ENCODE data around the gene LRRC43.

The LRRC43 gene, protein sequence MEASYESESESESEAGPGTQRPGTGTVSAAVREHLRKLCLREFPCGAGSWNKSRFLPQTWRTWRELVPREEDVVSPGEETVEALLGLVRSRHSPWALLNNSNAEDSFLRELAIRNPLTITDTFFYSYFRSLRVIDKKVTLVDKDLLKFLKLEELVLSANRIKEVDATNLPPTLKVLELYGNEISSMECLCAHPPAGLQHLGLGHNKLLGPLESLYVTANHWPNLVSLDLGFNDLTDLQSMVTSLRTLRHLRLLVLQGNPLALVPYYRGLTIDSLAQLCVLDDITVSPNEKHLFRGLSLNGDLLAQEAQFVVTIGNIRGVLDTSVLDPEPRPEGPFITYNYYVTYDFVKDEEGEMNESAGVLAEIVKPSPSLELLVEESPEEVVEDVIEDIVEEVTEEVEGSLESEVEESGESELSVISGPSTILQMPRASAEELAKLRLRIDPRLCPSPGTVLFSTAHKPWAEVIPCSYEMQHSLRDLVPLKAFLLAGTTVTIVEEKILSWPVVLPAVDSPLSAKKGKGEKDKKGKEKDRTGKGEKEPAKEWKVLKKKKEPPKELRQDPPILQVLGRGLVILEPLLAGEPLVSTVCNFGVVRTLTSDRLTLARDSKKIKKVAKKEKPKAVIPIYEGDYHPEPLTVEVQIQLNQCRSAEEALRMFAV

DNA sequence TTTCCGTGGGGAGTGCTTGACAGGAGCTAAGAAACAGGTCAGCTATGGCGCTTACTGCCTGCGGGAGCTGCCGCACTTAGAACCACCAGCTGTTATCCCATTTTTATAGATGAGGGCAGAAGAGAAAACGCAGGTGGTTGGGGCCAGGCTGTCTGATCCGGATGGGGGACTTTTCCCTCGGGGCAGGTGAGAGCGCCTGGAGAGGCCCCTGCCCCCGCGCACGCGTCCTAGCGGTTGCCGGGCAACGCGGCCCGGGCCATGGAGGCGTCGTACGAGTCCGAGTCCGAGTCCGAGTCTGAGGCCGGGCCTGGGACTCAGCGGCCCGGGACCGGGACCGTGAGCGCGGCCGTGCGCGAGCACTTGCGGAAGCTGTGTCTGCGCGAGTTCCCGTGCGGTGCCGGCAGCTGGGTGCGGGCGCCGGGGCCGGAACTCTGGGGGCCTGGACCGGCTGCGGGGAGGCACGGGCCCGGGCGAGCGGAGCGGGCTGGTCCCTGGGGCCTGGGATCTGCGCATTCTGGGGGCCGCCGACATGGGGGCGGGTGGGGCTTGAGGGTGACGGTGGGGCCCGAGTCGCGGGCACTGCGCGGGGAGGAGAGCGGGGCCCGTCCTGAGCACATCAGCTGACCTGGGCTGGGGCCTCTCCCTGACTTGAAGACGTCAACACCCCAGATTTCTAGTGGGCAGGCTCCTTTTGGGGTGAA, at the start of gene LRRC43:
Gene LRRC43, plus strand, starts transcription at position 237 of the 701 bp plus-strand sequence. Its CDS starts 22 bp downstream, at position 259.
- peak within 1 kb of the TSS; percentile 48 for H3K4me3 ChIP-seq (ENCODE audit: low read depth, low read length)
- DNase-seq (ENCODE audit: low read depth) = peak; percentile 66
- TF ChIP-seq, protein P1, sequence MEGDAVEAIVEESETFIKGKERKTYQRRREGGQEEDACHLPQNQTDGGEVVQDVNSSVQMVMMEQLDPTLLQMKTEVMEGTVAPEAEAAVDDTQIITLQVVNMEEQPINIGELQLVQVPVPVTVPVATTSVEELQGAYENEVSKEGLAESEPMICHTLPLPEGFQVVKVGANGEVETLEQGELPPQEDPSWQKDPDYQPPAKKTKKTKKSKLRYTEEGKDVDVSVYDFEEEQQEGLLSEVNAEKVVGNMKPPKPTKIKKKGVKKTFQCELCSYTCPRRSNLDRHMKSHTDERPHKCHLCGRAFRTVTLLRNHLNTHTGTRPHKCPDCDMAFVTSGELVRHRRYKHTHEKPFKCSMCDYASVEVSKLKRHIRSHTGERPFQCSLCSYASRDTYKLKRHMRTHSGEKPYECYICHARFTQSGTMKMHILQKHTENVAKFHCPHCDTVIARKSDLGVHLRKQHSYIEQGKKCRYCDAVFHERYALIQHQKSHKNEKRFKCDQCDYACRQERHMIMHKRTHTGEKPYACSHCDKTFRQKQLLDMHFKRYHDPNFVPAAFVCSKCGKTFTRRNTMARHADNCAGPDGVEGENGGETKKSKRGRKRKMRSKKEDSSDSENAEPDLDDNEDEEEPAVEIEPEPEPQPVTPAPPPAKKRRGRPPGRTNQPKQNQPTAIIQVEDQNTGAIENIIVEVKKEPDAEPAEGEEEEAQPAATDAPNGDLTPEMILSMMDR (IDR thresholded peaks at IDR 0.05; ENCODE audit: low read depth, low read length) = no peak
- TF ChIP-seq MYC (IDR thresholded peaks at IDR 0.05; ENCODE audit: low read depth, low read length) (no peak), POLR2A (IDR thresholded peaks at IDR 0.05; ENCODE audit: extremely low read depth, insufficient read length) (no peak)
- TF ChIP-seq, protein P2, sequence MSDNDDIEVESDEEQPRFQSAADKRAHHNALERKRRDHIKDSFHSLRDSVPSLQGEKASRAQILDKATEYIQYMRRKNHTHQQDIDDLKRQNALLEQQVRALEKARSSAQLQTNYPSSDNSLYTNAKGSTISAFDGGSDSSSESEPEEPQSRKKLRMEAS (IDR thresholded peaks at IDR 0.05; ENCODE audit: low read depth, low read length) = 0 out of 2 replicates have a peak, but pooled peaks have one; percentile 3

DNA sequence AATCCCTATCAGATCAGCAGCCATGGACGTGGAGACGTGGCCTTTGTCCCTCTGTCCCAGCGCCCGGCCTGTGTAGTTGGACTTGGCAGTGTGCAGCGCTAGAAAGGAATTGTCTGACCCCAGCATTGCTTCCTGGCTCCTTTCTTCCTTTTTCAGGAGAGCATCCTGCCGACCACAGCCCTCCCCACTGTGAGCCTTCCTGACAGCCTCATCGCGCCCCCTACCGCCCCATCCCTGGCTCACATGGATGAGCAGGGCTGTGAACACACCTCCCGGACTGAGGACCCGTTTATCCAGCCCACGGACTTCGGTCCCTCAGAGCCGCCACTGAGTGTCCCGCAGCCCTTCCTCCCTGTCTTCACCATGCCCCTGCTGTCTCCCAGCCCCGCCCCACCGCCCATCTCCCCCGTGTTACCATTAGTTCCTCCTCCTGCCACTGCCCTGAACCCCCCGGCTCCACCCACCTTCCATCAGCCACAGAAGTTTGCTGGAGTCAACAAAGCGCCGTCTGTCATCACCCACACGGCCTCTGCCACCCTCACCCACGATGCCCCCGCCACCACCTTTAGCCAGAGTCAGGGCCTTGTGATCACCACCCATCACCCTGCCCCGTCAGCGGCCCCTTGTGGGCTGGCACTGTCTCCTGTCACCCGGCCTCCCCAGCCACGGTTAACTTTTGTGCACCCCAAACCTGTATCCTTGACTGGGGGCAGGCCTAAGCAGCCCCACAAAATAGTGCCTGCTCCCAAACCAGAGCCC, 49.6 kb upstream of the LRRC43 start:
- no peak for DNase-seq (ENCODE audit: low read depth)
- H3K4me3 ChIP-seq (ENCODE audit: low read depth, low read length) = no peak overlapping the region
- no peak for TF ChIP-seq POLR2A (IDR thresholded peaks at IDR 0.05; ENCODE audit: extremely low read depth, insufficient read length)
- TF ChIP-seq, protein P2 (IDR thresholded peaks at IDR 0.05; ENCODE audit: low read depth, low read length) = no peak
- TF ChIP-seq, protein P1 (IDR thresholded peaks at IDR 0.05; ENCODE audit: low read depth, low read length) = no peak
- TF ChIP-seq MYC (IDR thresholded peaks at IDR 0.05; ENCODE audit: low read depth, low read length) = no peak

DNA sequence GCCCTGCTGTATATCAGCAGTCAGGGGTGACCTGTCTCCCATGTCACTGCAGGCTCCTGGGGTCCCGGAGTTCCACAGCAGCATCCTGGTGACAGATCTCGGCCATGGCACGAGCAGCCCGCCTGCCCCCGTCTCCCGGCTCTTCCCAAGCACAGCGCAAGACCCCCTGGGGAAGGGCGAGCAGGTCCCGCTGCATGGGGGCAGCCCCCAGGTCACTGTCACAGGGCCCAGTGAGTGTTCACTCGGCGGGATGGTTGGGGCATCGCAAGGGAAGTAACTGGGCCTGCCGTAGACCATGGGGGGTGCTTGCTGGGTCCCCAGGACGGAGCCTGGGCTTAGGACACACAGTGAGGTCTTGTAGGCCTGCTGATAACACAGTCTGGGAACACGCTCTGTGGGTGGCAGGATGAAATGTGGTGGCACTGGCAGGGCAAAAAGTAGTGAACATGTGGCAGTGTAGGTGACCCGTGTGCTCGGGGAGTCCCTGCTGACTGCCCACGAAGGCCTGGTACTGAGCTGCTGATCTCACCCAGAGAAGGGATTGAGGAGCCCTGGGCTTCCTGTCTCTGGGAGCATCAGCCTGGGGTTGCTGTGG, 47.4 kb upstream of the LRRC43 start:
- TF ChIP-seq, protein P2 (IDR thresholded peaks at IDR 0.05; ENCODE audit: low read depth, low read length) = no peak
- TF ChIP-seq POLR2A (IDR thresholded peaks at IDR 0.05; ENCODE audit: extremely low read depth, insufficient read length) (no peak), MYC (IDR thresholded peaks at IDR 0.05; ENCODE audit: low read depth, low read length) (no peak)
- TF ChIP-seq, protein P1 (IDR thresholded peaks at IDR 0.05; ENCODE audit: low read depth, low read length) = no peak
- H3K4me3 ChIP-seq (ENCODE audit: low read depth, low read length) = no peak overlapping the region
- no peak for DNase-seq (ENCODE audit: low read depth)

DNA sequence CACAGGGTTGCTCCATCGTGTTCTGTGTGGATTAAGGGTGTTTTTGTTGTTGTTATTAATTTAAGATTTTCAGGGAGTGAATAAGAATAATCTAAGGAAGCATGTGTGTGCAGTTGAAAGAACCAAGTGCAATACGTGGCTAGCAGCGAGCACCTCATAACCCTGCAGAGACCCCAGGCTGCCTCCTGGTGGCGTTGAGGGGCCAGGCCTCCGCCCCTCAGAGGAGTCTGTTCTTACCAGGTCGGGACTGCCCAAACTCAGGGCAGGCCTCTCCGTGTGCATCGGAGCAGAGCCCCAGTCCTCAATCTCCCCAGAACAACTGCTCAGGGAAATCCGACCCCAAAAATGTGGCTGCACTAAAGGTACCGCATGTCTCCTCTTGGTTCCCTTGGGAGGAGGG, 45.7 kb upstream of the LRRC43 start:
- no peak overlapping the region for H3K4me3 ChIP-seq (ENCODE audit: low read depth, low read length)
- TF ChIP-seq, protein P1 (IDR thresholded peaks at IDR 0.05; ENCODE audit: low read depth, low read length) = peak; percentile 39
- TF ChIP-seq MYC (IDR thresholded peaks at IDR 0.05; ENCODE audit: low read depth, low read length) = no peak
- DNase-seq (ENCODE audit: low read depth) = peak; percentile 43

DNA sequence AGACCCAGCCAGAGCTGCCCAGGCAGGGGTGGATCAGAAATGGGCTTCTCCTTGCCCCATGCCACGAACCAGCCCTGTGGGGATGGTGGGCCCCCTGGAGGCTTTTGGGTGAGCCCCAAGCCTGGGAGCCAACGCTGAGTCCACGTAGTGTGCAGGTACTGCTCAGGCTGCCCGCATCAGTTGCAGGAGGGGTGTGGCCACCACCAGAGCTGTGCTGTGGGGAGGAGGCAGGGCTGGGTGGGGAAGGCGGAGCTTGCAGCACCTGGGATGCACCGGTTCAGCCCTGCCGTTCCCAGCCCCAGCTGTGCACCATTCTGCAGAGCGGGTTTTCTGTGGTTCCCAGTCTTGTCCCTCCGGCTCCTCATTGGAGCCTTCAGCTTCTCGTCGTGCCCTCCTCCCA, 45.2 kb upstream of the LRRC43 start:
- no peak overlapping the region for H3K4me3 ChIP-seq (ENCODE audit: low read depth, low read length)
- no peak for DNase-seq (ENCODE audit: low read depth)
- TF ChIP-seq, protein P1 (IDR thresholded peaks at IDR 0.05; ENCODE audit: low read depth, low read length) = no peak
- TF ChIP-seq MYC (IDR thresholded peaks at IDR 0.05; ENCODE audit: low read depth, low read length) (no peak), POLR2A (IDR thresholded peaks at IDR 0.05; ENCODE audit: extremely low read depth, insufficient read length) (no peak)
- TF ChIP-seq, protein P2 (IDR thresholded peaks at IDR 0.05; ENCODE audit: low read depth, low read length) = no peak
